Measurements from ENCODE around the gene RPTOR.

RPTOR gene

GRCh38 chr17:80987941-80988461 lies 443.4 kb downstream of the RPTOR start:
- CTCF ChIA-PET = interaction anchor here (0.9 to 3.6 kb wide), 5 partner anchors 9 to 401 kb away, joined by 3 to 29 read pairs (median 3); no protein-coding TSS in a partner anchor
- no peak for TF ChIP-seq CTCF (IDR thresholded peaks at IDR 0.05; ENCODE audit: control extremely low read depth, extremely low read depth, low read depth, missing control alignments)
- no peak for DNase-seq (ENCODE audit: extremely low spot score)
- POLR2A ChIA-PET = no interaction called here

GRCh38 chr17:80989586-80989913 lies 444.9 kb downstream of the RPTOR start:
- ChIA-PET POLR2A (no interaction called here), CTCF (interaction anchor here (0.9 to 3.6 kb wide), 7 partner anchors 20 to 566 kb away, joined by 3 to 29 read pairs (median 3); no protein-coding TSS in a partner anchor)
- DNase-seq (ENCODE audit: extremely low spot score) = no peak
- TF ChIP-seq CTCF (IDR thresholded peaks at IDR 0.05; ENCODE audit: control extremely low read depth, extremely low read depth, low read depth, missing control alignments) = no peak

GRCh38 chr17:80990921-80991644 lies 446.4 kb downstream of the RPTOR start:
- POLR2A ChIA-PET = no interaction called here
- no peak for DNase-seq (ENCODE audit: extremely low spot score)
- no peak for TF ChIP-seq CTCF (IDR thresholded peaks at IDR 0.05; ENCODE audit: control extremely low read depth, extremely low read depth, low read depth, missing control alignments)
- CTCF ChIA-PET = interaction anchor here (0.6 to 3.6 kb wide), 5 partner anchors 32 to 563 kb away, joined by 3 to 29 read pairs (median 3); no protein-coding TSS in a partner anchor

- TF ChIP-seq CTCF (IDR thresholded peaks at IDR 0.05; ENCODE audit: control extremely low read depth, extremely low read depth, low read depth, missing control alignments) = peak; percentile 14
- POLR2A ChIA-PET = no interaction called here
- DNase-seq (ENCODE audit: extremely low spot score) = peak; percentile 91
- CTCF ChIA-PET = interaction anchor here (1.2 to 1.5 kb wide), 3 partner anchors 32 to 564 kb away, joined by 3 to 7 read pairs (median 3); no protein-coding TSS in a partner anchor
Measured at GRCh38 chr17:80991645-80992076, 447.0 kb downstream of the RPTOR start, which contains the start of gene CHMP6. Gene CHMP6 (plus strand): TSS chr17:80991841. CDS start chr17:80991919, 78 bp downstream.

GRCh38 chr17:80992077-80992947 lies 447.7 kb downstream of the RPTOR start:
- DNase-seq (ENCODE audit: extremely low spot score) = peak; percentile 46
- no peak for TF ChIP-seq CTCF (IDR thresholded peaks at IDR 0.05; ENCODE audit: control extremely low read depth, extremely low read depth, low read depth, missing control alignments)
- CTCF ChIA-PET = interaction anchor here (1.2 to 1.5 kb wide), 3 partner anchors 31 to 565 kb away, joined by 3 to 7 read pairs (median 3); no protein-coding TSS in a partner anchor
- POLR2A ChIA-PET = no interaction called here

GRCh38 chr17:80992948-80993624 lies 448.4 kb downstream of the RPTOR start:
- TF ChIP-seq CTCF (IDR thresholded peaks at IDR 0.05; ENCODE audit: control extremely low read depth, extremely low read depth, low read depth, missing control alignments) = no peak
- peak; percentile 24 for DNase-seq (ENCODE audit: extremely low spot score)
- POLR2A ChIA-PET = no interaction called here
- CTCF ChIA-PET = no interaction called here

Measured in GM10248 (cell line).